HL-60 (cell line): Measurements from ENCODE around the gene ACOT13.

ENCODE experiments used
- DNase-seq, 2 experiments: peaks; one replicate each; pipeline ENCODE4 v3.0.0-alpha.2; 2010 to 2020; ENCODE audit warnings: low read depth in 1 of 2, low spot score in 1 of 2
- H3K27ac ChIP-seq: fragments of 250-450 bp; sonication (Bioruptor Pico); replicated peaks from 2 replicates; pipeline ENCODE4 v1.5.1; 2020; ENCODE audit warnings: mild to moderate bottlenecking, moderate library complexity
- H3K27me3 ChIP-seq: fragments of 250-450 bp; sonication (Bioruptor Pico); 2 replicates; pipeline ENCODE4 v1.5.1; 2021; ENCODE audit warnings: mild to moderate bottlenecking, moderate library complexity; ENCODE audit not compliant: insufficient read depth, poor library complexity, severe bottlenecking
- H3K4me3 ChIP-seq: replicated peaks from 2 replicates; pipeline ENCODE4 v1.5.1; 2011; ENCODE audit warnings: mild to moderate bottlenecking, control low read depth, low read length; ENCODE audit not compliant: insufficient read depth
- CTCF ChIP-seq: IDR thresholded peaks from one replicate; pipeline ENCODE4 v1.5.1; 2011; ENCODE audit warnings: low read length, control low read depth, inconsistent platforms; ENCODE audit not compliant: insufficient read depth
- GABPA ChIP-seq: IDR thresholded peaks from 2 replicates; pipeline ENCODE4 v1.6.1; 2012; ENCODE audit warnings: low read depth
- POLR2AphosphoS5 ChIP-seq: IDR thresholded peaks from 2 replicates; pipeline ENCODE4 v1.6.1; 2012; ENCODE audit warnings: low read depth
- REST ChIP-seq: IDR thresholded peaks from 2 replicates; pipeline ENCODE4 v1.6.1; 2012; ENCODE audit warnings: low read depth; ENCODE audit not compliant: insufficient replicate concordance
- SPI1 ChIP-seq: IDR thresholded peaks from 2 replicates; pipeline ENCODE4 v1.6.1; 2012; ENCODE audit warnings: low read depth, mild to moderate bottlenecking, borderline replicate concordance

ACOT13 gene

GRCh38 chr6:24655215-24655614 lies 11.7 kb upstream of the ACOT13 start:
- Histone ChIP-seq H3K4me3 (no peak overlapping the region), H3K27ac (no peak overlapping the region), H3K27me3 (no peaks in the 10 kb centered on the region)
- no peak for DNase-seq
- TF ChIP-seq SPI1: no peak
- no peak for TF ChIP-seq REST
- no peak for TF ChIP-seq POLR2AphosphoS5
- no peak for TF ChIP-seq CTCF
- TF ChIP-seq GABPA: no peak

- Histone ChIP-seq H3K4me3 (no peak overlapping the region), H3K27me3 (no peaks in the 10 kb centered on the region), H3K27ac (no peak overlapping the region)
- no peak for DNase-seq
- TF ChIP-seq SPI1 (no peak), GABPA (no peak), POLR2AphosphoS5 (no peak), REST (no peak)
Observed at GRCh38 chr6:24658573-24659560, 8.0 kb upstream of the ACOT13 start.

- TF ChIP-seq POLR2AphosphoS5 (no peak), GABPA (no peak), REST (no peak), SPI1 (no peak), CTCF (no peak)
- Histone ChIP-seq H3K27me3 (no peaks in the 10 kb centered on the region), H3K4me3 (no peak overlapping the region), H3K27ac (no peak overlapping the region)
- no peak for DNase-seq
Observed at GRCh38 chr6:24659561-24659960, 7.3 kb upstream of the ACOT13 start.
